ENCODE data around the gene ZKSCAN7.
A peak's percentile ranks its signal among the peaks of the same experiment; 100 is the strongest.
"Not testable (repeated sequence)": the region's sequence is repeated elsewhere in the genome, so short reads cannot be mapped to it uniquely, and the experiment has no call there.

ZKSCAN7 gene

DNA sequence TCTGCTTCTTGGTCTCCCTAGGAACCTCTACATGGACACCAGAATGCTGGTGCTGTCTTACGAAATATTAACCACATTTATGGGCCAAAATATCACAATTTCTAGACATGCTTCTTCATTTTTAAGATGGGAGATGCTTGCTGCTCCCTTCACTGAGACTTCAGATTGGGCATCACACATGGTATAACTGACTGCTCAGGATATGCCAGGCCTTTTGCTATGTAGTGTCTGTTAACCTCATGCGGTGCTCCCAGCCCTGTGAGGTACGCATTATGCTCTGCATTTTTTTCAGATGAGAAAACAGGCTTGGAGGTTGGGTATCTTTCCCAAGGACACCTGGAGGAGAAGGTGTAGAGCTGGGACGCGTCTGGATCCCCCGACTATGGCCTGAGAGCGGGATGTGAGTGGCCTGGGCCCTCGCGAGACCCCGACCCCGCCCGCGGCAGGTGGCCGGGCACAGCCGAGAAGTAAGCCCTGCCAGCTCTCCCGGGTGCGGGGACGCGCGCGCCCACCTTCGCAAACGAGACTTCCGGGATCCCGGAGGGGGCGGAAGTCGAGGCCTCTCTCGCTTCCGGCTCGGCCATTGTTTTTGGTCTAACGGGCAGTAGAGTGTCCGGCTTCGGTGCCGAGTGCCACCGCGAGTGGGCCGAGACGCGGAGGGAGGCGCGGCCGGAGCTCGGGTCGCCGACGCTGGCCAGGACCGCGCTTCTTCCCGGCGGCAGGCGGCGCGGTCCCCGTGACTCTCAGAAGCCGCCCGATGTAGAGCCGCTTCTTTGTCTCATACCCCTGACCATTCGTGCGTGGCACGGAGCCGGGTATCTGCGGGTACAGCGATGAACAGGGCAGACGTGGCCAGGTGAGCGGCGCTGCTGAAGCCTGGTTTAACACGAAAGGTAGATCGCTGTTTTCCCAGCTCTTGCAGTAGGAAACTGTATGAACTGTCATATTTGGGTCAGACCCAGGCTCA is at the start of gene ZKSCAN7:
Gene ZKSCAN7 (plus strand): TSS at position 568 of the 967 bp plus-strand sequence. CDS start 1,855 bp downstream, outside the sequence.
- peak in 2 of 3 donors; percentile 2 to 42 for DNase-seq (ENCODE audit: low read depth in 3 of 3, low spot score in 1 of 3)

DNA sequence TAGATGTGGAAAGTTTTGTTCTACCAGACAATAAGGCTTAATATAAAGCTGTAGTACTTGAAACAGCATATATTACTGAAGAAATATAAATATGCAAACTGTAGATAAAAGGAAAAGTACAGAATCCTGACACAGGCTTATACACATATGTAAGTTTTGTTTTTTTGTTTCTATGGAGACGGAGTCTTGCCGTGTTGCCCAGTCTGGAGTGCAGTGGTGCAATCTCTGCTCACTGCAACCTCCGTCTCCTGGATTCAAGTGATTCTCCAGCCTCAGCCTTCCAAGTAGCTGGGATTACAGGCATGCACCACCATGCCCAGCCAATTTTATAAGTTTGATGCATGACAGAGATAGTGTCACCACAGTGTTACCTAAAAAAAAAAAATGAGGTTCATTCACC is 48.4 kb upstream of the ZKSCAN7 start:
- no peak for DNase-seq (ENCODE audit: low read depth in 3 of 3, low spot score in 1 of 3)

- DNase-seq (ENCODE audit: low read depth in 3 of 3, low spot score in 1 of 3), result no peak
These were observed 48.0 kb upstream of the ZKSCAN7 start for GRCh38 chr3:44506961-44507360.

DNA sequence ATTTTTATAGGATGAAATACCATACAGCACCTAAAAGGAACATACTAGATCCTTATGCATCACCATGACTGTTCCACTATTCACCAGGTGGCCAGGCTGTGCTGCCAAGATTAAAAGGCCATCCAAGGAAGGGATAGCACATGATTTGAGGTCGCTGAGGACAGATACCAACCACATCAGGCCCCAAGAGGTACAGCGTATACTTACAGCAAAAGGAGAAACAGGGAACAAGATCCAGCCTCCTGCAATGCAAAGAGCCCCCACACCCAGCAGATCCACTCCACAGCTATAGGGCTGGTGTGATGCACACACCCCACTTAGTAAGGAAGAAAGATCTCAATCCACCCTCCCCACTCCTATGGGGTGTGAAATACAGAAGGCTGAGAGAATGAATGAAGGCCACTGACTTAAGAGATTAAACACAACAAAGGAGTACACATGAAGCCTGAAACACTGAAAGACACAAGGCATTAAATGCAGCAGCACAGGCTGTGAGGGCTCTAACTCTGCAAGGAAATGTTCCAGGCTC is 45.5 kb upstream of the ZKSCAN7 start:
- no peak for DNase-seq (ENCODE audit: low read depth in 3 of 3, low spot score in 1 of 3)

DNA sequence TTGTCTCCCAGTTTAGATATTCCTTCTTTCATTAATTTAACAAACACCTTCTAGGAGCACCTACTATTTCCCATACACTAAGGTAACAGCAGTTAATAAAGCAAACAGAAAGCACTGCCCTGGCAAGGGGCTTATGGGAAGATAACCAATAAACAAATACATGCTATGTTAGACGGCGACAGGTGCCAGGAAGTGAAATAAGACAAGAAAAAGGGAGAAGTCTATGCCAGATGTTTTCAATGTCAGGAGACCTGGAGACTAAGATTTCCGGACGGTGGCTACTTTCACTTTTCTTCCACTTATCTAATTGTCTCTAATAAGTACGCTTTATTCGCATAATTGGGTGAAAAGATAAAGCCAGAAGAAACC is 45.0 kb upstream of the ZKSCAN7 start:
- DNase-seq (ENCODE audit: low read depth in 3 of 3, low spot score in 1 of 3), result no peak

DNA sequence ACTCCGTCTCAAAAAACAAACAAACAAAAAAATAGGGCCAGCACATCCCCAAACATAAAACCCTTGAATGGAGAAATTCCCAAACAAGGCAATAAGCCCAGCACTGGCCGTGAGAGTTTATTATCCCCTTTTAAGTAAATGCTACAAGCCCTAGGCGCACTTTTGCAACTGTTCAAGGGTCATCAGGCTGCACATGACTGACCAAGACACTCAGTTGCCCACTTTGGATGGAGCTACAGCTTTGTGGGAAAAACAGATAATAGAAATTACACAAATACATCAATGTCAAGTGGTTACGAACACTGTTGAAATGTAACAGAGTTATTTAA is 43.8 kb upstream of the ZKSCAN7 start:
- DNase-seq (ENCODE audit: low read depth in 3 of 3, low spot score in 1 of 3), result no peak

GRCh38 chr3:44513513-44513912 is 41.5 kb upstream of the ZKSCAN7 start:
- no peak for DNase-seq (ENCODE audit: low read depth in 3 of 3, low spot score in 1 of 3)

DNA sequence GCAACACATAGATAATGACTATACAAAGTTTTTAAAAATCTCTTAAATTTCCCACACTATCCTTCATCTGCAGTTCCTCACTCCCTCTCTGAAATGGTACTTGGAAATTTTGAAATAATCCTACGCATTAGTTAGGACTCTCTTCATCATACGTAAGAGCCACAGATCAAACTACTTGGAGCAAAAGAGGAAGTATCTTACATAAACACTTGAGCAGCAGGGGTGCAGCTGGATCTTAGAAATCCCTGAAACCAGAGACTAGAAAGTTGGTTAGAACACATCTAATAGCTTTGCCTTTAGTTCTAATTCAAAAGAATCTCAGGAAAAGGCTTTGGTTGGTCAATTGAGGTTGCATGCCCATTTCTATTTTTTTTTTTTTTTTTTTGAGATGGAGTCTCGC is 38.8 kb upstream of the ZKSCAN7 start:
- no peak for DNase-seq (ENCODE audit: low read depth in 3 of 3, low spot score in 1 of 3)

DNA sequence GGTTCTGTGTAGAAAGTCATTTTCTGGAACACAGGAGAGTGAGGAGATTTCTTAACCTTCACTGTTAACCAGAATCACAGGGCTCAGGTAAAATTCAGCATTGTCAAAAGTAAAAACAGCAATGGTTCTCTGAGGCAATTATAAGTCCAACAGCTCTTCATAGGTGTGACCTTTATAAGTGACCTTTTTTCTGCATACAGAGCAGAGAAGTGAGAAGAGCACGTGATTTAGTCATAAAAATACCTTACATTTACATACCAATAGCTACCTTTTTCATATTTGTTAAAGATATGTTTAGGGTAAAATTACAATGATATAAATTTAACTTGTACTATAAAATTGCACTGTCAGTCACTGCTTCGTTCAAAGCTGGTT is 36.2 kb upstream of the ZKSCAN7 start:
- no peak for DNase-seq (ENCODE audit: low read depth in 3 of 3, low spot score in 1 of 3)

- DNase-seq (ENCODE audit: low read depth in 3 of 3, low spot score in 1 of 3), result no peak
These were observed 33.3 kb upstream of the ZKSCAN7 start for GRCh38 chr3:44521721-44522120.

DNA sequence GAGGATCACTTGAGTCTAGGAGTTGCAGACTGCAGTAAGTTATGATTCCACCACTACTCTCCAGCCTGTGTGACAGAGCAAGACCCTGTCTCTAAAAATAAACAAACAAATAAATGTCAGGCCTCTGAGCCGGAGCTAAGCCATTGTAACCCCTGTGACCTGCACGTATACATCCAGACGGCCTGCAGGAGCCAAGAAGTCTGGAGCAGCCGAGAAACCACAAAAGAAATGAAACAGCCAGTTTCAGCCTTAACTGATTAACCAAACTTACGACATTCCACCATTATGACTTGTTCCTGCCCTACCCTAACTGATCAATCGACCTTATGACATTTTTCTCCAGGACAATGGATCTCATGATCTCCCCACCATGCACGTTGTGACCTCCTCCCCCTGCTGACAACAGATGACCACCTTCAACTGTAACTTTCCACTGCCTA is 32.5 kb upstream of the ZKSCAN7 start:
- DNase-seq (ENCODE audit: low read depth in 3 of 3, low spot score in 1 of 3), result no peak

DNA sequence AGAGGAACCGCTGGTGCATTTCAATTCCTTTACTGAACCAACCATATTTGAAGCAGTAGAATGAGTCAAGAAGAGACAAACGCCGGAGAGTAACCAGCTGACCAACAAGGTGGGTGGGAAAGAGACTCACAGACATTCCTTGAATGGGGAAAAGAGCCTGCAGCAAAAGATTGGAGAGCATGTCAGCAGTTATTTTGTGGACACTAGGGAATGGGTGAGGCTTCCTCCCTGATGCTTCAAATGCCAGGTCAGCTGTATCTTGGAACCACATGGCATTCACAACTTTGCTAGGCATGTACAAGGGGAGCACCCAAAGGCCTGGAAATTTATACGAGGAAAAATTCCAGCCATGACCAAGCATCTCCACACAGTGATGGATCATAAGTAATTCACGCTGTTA is 29.9 kb upstream of the ZKSCAN7 start:
- no peak for DNase-seq (ENCODE audit: low read depth in 3 of 3, low spot score in 1 of 3)

DNA sequence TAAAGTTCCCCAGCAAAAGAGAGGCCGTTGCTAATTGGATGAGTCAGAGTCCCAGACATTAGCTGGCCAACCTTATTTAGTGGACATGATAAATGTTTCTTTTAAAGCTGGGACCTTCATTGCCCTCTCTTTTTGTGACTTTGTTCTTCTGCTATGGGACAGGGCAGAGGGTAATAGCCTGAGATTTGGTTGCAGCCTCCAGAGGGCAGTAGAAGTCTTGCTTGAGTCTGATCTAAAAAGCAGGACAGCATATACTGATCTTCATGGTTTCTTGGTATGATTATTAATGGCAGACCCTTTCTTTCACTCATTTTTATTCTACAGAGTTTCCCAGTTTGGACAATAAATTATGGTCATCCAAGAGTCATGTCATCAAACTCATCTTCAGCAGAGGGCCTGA is 25.1 kb upstream of the ZKSCAN7 start:
- no peak for DNase-seq (ENCODE audit: low read depth in 3 of 3, low spot score in 1 of 3)

GRCh38 chr3:44530911-44531310 is 24.1 kb upstream of the ZKSCAN7 start:
- DNase-seq (ENCODE audit: low read depth in 3 of 3, low spot score in 1 of 3), result no peak

- DNase-seq (ENCODE audit: low read depth in 3 of 3, low spot score in 1 of 3), result not testable (repeated sequence)
These were observed 20.3 kb upstream of the ZKSCAN7 start for GRCh38 chr3:44534659-44535058.

- DNase-seq (ENCODE audit: low read depth in 3 of 3, low spot score in 1 of 3), result no peak
These were observed 19.6 kb upstream of the ZKSCAN7 start for GRCh38 chr3:44535364-44535763.

DNA sequence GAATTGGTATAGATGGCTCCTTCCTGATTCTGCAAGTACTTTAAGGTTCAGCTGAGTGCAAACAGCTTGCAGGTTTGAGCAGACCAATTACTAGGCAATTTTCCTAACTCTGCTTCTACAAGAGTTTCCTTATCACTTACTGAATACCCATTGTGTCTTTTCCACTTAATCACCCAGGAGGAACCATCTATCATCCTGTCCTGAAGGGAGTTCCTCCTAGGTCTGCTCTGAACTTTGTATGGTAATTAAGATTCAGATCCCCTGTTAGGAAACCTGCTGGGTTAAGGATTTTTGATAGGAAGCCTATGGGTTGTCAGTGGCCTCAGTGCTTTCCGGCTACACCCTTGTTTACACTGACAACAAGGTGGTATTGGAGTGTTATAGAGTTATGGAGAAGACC is 10.2 kb upstream of the ZKSCAN7 start:
- not testable (repeated sequence) for DNase-seq (ENCODE audit: low read depth in 3 of 3, low spot score in 1 of 3)

GRCh38 chr3:44555723-44556122 is 730 bp downstream of the ZKSCAN7 start:
- no peak for DNase-seq (ENCODE audit: low read depth in 3 of 3, low spot score in 1 of 3)

- no peak for DNase-seq (ENCODE audit: low read depth in 3 of 3, low spot score in 1 of 3)
These were observed 2.1 kb downstream of the ZKSCAN7 start for GRCh38 chr3:44557074-44557473.

DNA sequence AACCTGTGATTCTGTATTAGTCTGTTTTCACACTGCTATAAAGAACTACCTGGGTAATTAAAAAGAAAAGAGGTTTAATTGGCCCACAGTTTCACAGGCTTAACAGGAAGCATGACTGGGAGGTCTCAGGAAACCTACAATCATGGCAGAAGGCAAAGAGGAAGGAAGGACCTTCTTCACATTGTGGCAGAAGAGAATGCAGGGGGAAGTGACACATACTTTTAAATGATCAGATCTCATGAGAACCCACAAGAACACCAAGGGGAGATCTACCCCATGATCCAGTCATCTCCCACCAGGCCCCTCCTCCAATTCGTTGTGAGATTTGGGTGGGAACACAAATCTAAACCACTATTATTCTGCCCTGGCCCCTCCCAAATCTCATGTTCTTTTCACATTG is 6.1 kb downstream of the ZKSCAN7 start:
- DNase-seq (ENCODE audit: low read depth in 3 of 3, low spot score in 1 of 3), result no peak

DNA sequence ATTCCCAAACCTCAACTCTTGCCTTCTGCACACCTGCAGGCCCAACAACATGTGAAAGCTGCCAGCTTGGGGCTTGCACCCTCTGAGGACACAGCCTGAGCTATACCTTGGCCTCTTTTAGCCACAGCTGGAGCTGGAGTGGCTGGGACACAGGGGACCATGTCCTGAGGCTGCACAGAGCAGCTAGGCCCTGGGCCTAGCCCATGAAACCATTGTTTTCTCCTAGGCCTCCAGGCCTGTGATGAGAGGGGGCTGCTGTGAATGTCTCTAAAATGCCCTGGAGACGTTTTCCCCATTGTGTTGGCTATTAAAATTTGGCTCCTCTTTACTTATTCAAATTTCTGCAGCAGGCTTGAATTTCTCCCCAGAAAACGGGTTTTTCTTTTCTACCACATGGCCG is 7.2 kb downstream of the ZKSCAN7 start:
- DNase-seq (ENCODE audit: low read depth in 3 of 3, low spot score in 1 of 3), result no peak

GRCh38 chr3:44568561-44568960 is 13.6 kb downstream of the ZKSCAN7 start:
- DNase-seq (ENCODE audit: low read depth in 3 of 3, low spot score in 1 of 3), result no peak

GRCh38 chr3:44571024-44571423 is 16.0 kb downstream of the ZKSCAN7 start:
- no peak for DNase-seq (ENCODE audit: low read depth in 3 of 3, low spot score in 1 of 3)
